NCI-H1436 (cell line): ENCODE results near the gene SPATA2.

Source experiments
- DNase-seq: peaks from one replicate; lab custom pipeline; 2025; lab: John Stamatoyannopoulos, UW

The SPATA2 gene

GRCh38 chr20:49858076-49858585 is 57.2 kb downstream of the SPATA2 start:
- no peak for DNase-seq

GRCh38 chr20:49856904-49857303 is 58.4 kb downstream of the SPATA2 start:
- no peak for DNase-seq

GRCh38 chr20:49854190-49854875 is 61.0 kb downstream of the SPATA2 start:
- no peak for DNase-seq

GRCh38 chr20:49853640-49854039 is 61.7 kb downstream of the SPATA2 start:
- no peak for DNase-seq
